AG09319 (cell line): ENCODE results near the gene CLDN19.

Experiments used
- DNase-seq: peaks from one replicate; pipeline ENCODE4 v3.0.0-alpha.2; 2010; ENCODE audit warnings: low read depth; ENCODE audit errors: extremely low read depth
- CTCF ChIP-seq: IDR thresholded peaks from 2 replicates; pipeline ENCODE4 v1.5.1; 2011; ENCODE audit warnings: low read depth, mild to moderate bottlenecking, inconsistent platforms, low read length, moderate library complexity

Gene CLDN19

GRCh38 chr1:42739753-42740700 is at the start of gene CLDN19:
CLDN19 (minus strand) TSS chr1:42740236; CDS start chr1:42740063, 173 bp downstream.
- no peak for DNase-seq
- no peak for TF ChIP-seq CTCF

- DNase-seq, result no peak
Observed at GRCh38 chr1:42788021-42788420, 48.0 kb upstream of the CLDN19 start.

GRCh38 chr1:42786097-42786496 is 46.1 kb upstream of the CLDN19 start:
- TF ChIP-seq CTCF, result no peak
- no peak for DNase-seq

More at GRCh38 chr1:42788021-42788420, 48.0 kb upstream of the CLDN19 start:
- no peak for TF ChIP-seq CTCF

GRCh38 chr1:42784946-42785693 is 45.1 kb upstream of the CLDN19 start, which contains the start of gene TMEM269:
TMEM269 (plus strand) TSS chr1:42784991; CDS start chr1:42789894, 4,903 bp downstream.
- DNase-seq, result no peak
- no peak for TF ChIP-seq CTCF

GRCh38 chr1:42784547-42784945 is 44.5 kb upstream of the CLDN19 start:
- no peak for TF ChIP-seq CTCF
- no peak for DNase-seq

- TF ChIP-seq CTCF, result no peak
- no peak for DNase-seq
Observed at GRCh38 chr1:42783092-42783491, 43.1 kb upstream of the CLDN19 start.

GRCh38 chr1:42780176-42780575 is 40.1 kb upstream of the CLDN19 start:
- DNase-seq, result no peak

More at GRCh38 chr1:42780176-42780575, 40.1 kb upstream of the CLDN19 start:
- TF ChIP-seq CTCF, result no peak
